C4-2B (cell line): ENCODE data around the gene IGSF5.

Experiments used
- ZFX ChIP-seq: fragments of 450-650 bp; IDR thresholded peaks from 2 replicates; pipeline ENCODE4 v1.6.1; 2017
- TF ChIP-seq, protein P1 (sequence below): fragments of 450-650 bp; conservative IDR thresholded peaks from 2 replicates; pipeline ENCODE4 v1.5.1; 2017; ENCODE audit warnings: mild to moderate bottlenecking

DNA sequence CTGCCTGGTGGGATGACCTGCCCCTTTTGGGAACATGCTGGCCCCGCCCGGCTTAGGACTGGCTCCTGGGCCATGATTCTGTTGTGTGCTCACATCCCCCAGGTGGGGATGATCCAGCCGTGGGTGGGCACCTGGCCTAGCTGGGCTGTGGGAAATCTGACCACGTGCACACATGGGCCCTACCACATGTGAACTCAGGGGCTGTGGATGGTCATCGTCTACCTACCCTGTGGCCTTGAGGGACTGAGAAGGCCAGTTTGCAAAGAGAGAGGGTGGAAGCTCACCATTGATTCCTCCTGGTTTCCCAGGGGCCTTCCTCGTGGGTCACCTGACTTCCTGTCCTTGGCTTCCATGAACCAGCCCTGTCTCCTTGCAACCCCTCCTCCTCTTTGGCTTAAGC, 102.9 kb downstream of the IGSF5 start:
- TF ChIP-seq, protein P1, sequence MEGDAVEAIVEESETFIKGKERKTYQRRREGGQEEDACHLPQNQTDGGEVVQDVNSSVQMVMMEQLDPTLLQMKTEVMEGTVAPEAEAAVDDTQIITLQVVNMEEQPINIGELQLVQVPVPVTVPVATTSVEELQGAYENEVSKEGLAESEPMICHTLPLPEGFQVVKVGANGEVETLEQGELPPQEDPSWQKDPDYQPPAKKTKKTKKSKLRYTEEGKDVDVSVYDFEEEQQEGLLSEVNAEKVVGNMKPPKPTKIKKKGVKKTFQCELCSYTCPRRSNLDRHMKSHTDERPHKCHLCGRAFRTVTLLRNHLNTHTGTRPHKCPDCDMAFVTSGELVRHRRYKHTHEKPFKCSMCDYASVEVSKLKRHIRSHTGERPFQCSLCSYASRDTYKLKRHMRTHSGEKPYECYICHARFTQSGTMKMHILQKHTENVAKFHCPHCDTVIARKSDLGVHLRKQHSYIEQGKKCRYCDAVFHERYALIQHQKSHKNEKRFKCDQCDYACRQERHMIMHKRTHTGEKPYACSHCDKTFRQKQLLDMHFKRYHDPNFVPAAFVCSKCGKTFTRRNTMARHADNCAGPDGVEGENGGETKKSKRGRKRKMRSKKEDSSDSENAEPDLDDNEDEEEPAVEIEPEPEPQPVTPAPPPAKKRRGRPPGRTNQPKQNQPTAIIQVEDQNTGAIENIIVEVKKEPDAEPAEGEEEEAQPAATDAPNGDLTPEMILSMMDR, result no peak
- TF ChIP-seq ZFX, result no peak
